ENCODE data around the gene GPX2.

DNA sequence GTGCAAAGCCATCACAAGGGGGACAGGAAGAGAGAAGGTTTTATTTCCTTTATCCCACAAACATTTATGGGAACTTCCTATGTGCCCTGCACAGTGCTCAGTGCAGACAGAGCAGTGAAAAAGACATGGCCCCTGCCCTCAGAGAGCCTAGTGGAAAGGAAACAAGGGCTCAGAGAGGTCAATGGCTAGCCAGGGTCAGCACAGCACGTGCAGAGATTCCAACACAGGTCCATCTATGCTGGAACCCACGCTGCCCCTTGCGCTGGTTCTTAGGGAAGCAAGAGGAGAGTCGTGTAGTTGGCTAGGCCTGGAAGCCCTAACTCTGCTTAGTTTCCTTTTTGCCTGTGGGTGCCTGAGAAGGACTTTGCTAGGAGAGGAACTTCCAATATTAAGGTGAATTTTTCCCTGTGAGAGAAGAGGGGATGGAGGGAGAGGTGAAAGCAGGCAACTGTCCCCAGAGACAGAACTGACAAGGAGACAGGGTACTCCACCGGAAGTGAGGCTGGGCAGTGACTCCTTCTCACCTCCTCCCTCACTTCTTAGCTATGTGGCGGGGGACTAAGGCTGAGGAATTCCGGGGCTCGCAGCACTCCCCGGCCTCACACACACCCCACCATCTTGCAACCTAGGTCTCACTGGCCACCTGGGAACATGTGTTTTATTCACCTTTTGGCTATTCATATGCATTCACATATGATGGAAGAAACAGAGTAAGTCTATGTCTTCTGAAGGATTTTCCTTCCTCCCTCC is 12.1 kb upstream of the GPX2 start:
- TF ChIP-seq, protein P1, sequence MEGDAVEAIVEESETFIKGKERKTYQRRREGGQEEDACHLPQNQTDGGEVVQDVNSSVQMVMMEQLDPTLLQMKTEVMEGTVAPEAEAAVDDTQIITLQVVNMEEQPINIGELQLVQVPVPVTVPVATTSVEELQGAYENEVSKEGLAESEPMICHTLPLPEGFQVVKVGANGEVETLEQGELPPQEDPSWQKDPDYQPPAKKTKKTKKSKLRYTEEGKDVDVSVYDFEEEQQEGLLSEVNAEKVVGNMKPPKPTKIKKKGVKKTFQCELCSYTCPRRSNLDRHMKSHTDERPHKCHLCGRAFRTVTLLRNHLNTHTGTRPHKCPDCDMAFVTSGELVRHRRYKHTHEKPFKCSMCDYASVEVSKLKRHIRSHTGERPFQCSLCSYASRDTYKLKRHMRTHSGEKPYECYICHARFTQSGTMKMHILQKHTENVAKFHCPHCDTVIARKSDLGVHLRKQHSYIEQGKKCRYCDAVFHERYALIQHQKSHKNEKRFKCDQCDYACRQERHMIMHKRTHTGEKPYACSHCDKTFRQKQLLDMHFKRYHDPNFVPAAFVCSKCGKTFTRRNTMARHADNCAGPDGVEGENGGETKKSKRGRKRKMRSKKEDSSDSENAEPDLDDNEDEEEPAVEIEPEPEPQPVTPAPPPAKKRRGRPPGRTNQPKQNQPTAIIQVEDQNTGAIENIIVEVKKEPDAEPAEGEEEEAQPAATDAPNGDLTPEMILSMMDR (IDR thresholded peaks at IDR 0.05; ENCODE audit: low read depth, low read length, missing input control) = no peak
- TF ChIP-seq HNF4A (conservative IDR thresholded peaks at IDR 0.05) = no peak
- TF ChIP-seq NR2F2 (IDR thresholded peaks at IDR 0.05) = no peak
- TF ChIP-seq TAF1 (conservative IDR thresholded peaks at IDR 0.05) = no peak
- no peak for TF ChIP-seq JUND (IDR thresholded peaks at IDR 0.05)
- TF ChIP-seq GABPA (IDR thresholded peaks at IDR 0.05 in 1 of 2, conservative IDR thresholded peaks at IDR 0.05 in 1 of 2) = no peak
- no peak for TF ChIP-seq RXRA (IDR thresholded peaks at IDR 0.05)
- TF ChIP-seq SP1 (IDR thresholded peaks at IDR 0.05) = no peak
- TF ChIP-seq, protein P2, sequence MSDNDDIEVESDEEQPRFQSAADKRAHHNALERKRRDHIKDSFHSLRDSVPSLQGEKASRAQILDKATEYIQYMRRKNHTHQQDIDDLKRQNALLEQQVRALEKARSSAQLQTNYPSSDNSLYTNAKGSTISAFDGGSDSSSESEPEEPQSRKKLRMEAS (IDR thresholded peaks at IDR 0.05) = no peak
- TF ChIP-seq RAD21 (IDR thresholded peaks at IDR 0.05) = no peak
- TF ChIP-seq, protein P3, sequence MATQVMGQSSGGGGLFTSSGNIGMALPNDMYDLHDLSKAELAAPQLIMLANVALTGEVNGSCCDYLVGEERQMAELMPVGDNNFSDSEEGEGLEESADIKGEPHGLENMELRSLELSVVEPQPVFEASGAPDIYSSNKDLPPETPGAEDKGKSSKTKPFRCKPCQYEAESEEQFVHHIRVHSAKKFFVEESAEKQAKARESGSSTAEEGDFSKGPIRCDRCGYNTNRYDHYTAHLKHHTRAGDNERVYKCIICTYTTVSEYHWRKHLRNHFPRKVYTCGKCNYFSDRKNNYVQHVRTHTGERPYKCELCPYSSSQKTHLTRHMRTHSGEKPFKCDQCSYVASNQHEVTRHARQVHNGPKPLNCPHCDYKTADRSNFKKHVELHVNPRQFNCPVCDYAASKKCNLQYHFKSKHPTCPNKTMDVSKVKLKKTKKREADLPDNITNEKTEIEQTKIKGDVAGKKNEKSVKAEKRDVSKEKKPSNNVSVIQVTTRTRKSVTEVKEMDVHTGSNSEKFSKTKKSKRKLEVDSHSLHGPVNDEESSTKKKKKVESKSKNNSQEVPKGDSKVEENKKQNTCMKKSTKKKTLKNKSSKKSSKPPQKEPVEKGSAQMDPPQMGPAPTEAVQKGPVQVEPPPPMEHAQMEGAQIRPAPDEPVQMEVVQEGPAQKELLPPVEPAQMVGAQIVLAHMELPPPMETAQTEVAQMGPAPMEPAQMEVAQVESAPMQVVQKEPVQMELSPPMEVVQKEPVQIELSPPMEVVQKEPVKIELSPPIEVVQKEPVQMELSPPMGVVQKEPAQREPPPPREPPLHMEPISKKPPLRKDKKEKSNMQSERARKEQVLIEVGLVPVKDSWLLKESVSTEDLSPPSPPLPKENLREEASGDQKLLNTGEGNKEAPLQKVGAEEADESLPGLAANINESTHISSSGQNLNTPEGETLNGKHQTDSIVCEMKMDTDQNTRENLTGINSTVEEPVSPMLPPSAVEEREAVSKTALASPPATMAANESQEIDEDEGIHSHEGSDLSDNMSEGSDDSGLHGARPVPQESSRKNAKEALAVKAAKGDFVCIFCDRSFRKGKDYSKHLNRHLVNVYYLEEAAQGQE (IDR thresholded peaks at IDR 0.05) = no peak
